GM23338 (cell line): ENCODE measurements around the gene HMGXB3. TPM values are rescaled to one million over a fixed set of nuclear protein-coding genes. Genes with fewer than 3 reads are reported as not detected.

Source experiments
- ATAC-seq: fragments of 200-7000 bp; cut with Tn5 transposase; 3 replicates; pipeline ENCODE4 v1.9.1; 2020
- DNase-seq: peaks from one replicate; pipeline ENCODE4 v3.0.0-alpha.2; 2015; ENCODE audit warnings: low spot score
- H2AFZ ChIP-seq: fragments of 200-600 bp; sonication (generic); 2 replicates; pipeline ENCODE4 v1.8.0; 2016; ENCODE audit warnings: antibody characterized with exemption, mild to moderate bottlenecking, moderate library complexity
- H3F3A ChIP-seq: fragments of 200-600 bp; sonication (generic); replicated peaks from 2 replicates; pipeline ENCODE4 v1.8.0; 2017; ENCODE audit warnings: antibody characterized with exemption, mixed run types, low read depth
- H3K27ac ChIP-seq: fragments of 200-600 bp; sonication (generic); 2 replicates; pipeline ENCODE4 v1.6.1; 2016; ENCODE audit warnings: low read depth
- H3K27me3 ChIP-seq: fragments of 200-600 bp; sonication (generic); 2 replicates; pipeline ENCODE4 v1.8.0; 2016; ENCODE audit warnings: mild to moderate bottlenecking, mixed run types, moderate library complexity; ENCODE audit not compliant: insufficient read depth
- H3K36me3 ChIP-seq: fragments of 200-600 bp; sonication (generic); 2 replicates; pipeline ENCODE4 v1.8.0; 2016; ENCODE audit warnings: mild to moderate bottlenecking; ENCODE audit not compliant: insufficient read depth
- H3K4me1 ChIP-seq: fragments of 200-600 bp; sonication (generic); 2 replicates; pipeline ENCODE4 v1.8.0; 2016; ENCODE audit warnings: mild to moderate bottlenecking, moderate library complexity; ENCODE audit not compliant: insufficient read depth
- H3K4me2 ChIP-seq: fragments of 200-600 bp; sonication (generic); 2 replicates; pipeline ENCODE4 v1.7.1; 2017; ENCODE audit warnings: mixed run types
- H3K4me3 ChIP-seq: fragments of 200-600 bp; sonication (generic); 2 replicates; pipeline ENCODE4 v1.6.1; 2016; ENCODE audit warnings: mixed run types
- H3K79me2 ChIP-seq: fragments of 200-600 bp; sonication (generic); replicated peaks from 2 replicates; pipeline ENCODE4 v1.8.0; 2017; ENCODE audit warnings: mild to moderate bottlenecking; ENCODE audit not compliant: insufficient read depth
- H3K9me2 ChIP-seq: fragments of 200-600 bp; sonication (generic); 2 replicates; pipeline ENCODE4 v1.8.0; 2017; ENCODE audit not compliant: insufficient read depth
- H4K20me1 ChIP-seq: fragments of 200-600 bp; sonication (generic); replicated peaks from 2 replicates; pipeline ENCODE4 v1.8.0; 2017; ENCODE audit warnings: mild to moderate bottlenecking; ENCODE audit not compliant: insufficient read depth
- H3K27ac Mint-ChIP-seq: 2 replicates; pipeline ENCODE4 v1.8.0; 2020; ENCODE audit warnings: inconsistent platforms, mild to moderate bottlenecking, moderate library complexity, mixed read lengths
- H3K27me3 Mint-ChIP-seq: 3 replicates; pipeline ENCODE4 v1.8.0; 2022; ENCODE audit warnings: low read depth, mild to moderate bottlenecking, moderate library complexity, mixed read lengths, inconsistent platforms; ENCODE audit not compliant: insufficient read depth, poor library complexity
- H3K36me3 Mint-ChIP-seq: 3 replicates; pipeline ENCODE4 v1.8.0; 2021; ENCODE audit warnings: low read depth, mild to moderate bottlenecking, inconsistent platforms, moderate library complexity, mixed read lengths
- H3K4me1 Mint-ChIP-seq: 3 replicates; pipeline ENCODE4 v1.8.0; 2020; ENCODE audit warnings: mild to moderate bottlenecking, inconsistent platforms, mixed read lengths
- H3K4me3 Mint-ChIP-seq: 3 replicates; pipeline ENCODE4 v1.8.0; 2021; ENCODE audit warnings: moderate library complexity, mild to moderate bottlenecking, inconsistent platforms, mixed read lengths
- H3K9me3 Mint-ChIP-seq: 3 replicates; pipeline ENCODE4 v1.8.0; 2020; ENCODE audit warnings: moderate library complexity, mild to moderate bottlenecking, inconsistent platforms, mixed read lengths
- CREB1 ChIP-seq: fragments of 250-450 bp; sonication (Bioruptor Pico); IDR thresholded peaks from 2 replicates; pipeline ENCODE4 v1.5.0; 2020; ENCODE audit warnings: low read depth, mild to moderate bottlenecking, moderate library complexity
- EZH2 ChIP-seq: fragments of 200-600 bp; sonication (generic); IDR thresholded peaks from one replicate; pipeline ENCODE4 v1.8.0; 2017; ENCODE audit warnings: antibody characterized with exemption, mild to moderate bottlenecking, low read depth; ENCODE audit not compliant: unreplicated experiment
- EZH2phosphoT487 ChIP-seq: fragments of 200-600 bp; sonication (generic); IDR thresholded peaks from one replicate; pipeline ENCODE4 v1.8.1; 2018; ENCODE audit warnings: antibody characterized with exemption; ENCODE audit not compliant: unreplicated experiment
- JUNB ChIP-seq: IDR thresholded peaks from one replicate; pipeline ENCODE4 v1.6.1; 2016; ENCODE audit warnings: antibody characterized with exemption; ENCODE audit not compliant: unreplicated experiment
- NANOG ChIP-seq: IDR thresholded peaks from 2 replicates; pipeline ENCODE4 v1.6.1; 2016; ENCODE audit warnings: antibody characterized with exemption, borderline replicate concordance
- POLR2AphosphoS5 ChIP-seq: IDR thresholded peaks from 2 replicates; pipeline ENCODE4 v1.6.1; 2016; ENCODE audit warnings: antibody characterized with exemption, low read depth
- STAT1 ChIP-seq: IDR thresholded peaks from one replicate; pipeline ENCODE4 v1.6.1; 2016; ENCODE audit warnings: antibody characterized with exemption; ENCODE audit not compliant: unreplicated experiment
- ZNF114 ChIP-seq: fragments of 250-450 bp; sonication (Bioruptor Pico); IDR thresholded peaks from 2 replicates; pipeline ENCODE4 v1.5.0; 2020; ENCODE audit warnings: mild to moderate bottlenecking, moderate library complexity
- ZNF331 ChIP-seq: fragments of 250-450 bp; sonication (Bioruptor Pico); IDR thresholded peaks from 2 replicates; pipeline ENCODE4 v1.5.0; 2020; ENCODE audit warnings: low read depth, mild to moderate bottlenecking, moderate library complexity
- polyA plus RNA-seq: library from polyadenylated mRNA; unstranded; fragments of >200 nt; fragmentation: Nextera tagmentation; extraction: Ambion mirVana; gene quantifications from 2 replicates; pipeline ENCODE4 v1.2.1, GENCODE V29; 2016
- total RNA-seq: library from RNA; depleted of rRNA; stranded (reverse); fragments of >200 nt; shearing (Covaris generic); gene quantifications from 2 replicates; pipeline ENCODE4 v1.2.3, GENCODE V29; 2014
- TF ChIP-seq, protein P1 (sequence below): IDR thresholded peaks from 2 replicates; pipeline ENCODE4 v1.6.1; 2016; ENCODE audit warnings: antibody characterized with exemption
- TF ChIP-seq, protein P2 (sequence below), 2 experiments: fragments of 200-600 bp in 1 of 2; sonication (generic) in 1 of 2; conservative IDR thresholded peaks; 2 replicates each; pipeline versions ENCODE4 v1.5.1 to v1.6.1; 2016 to 2017; ENCODE audit warnings: antibody characterized with exemption in 2 of 2, low read depth in 2 of 2, mild to moderate bottlenecking in 2 of 2, moderate library complexity in 1 of 2
- TF ChIP-seq, protein P3 (sequence below): IDR thresholded peaks from one replicate; pipeline ENCODE4 v1.6.1; 2018; ENCODE audit warnings: antibody characterized with exemption; ENCODE audit not compliant: unreplicated experiment
- TF ChIP-seq, protein P4 (sequence below): fragments of 250-450 bp; sonication (Bioruptor Pico); IDR thresholded peaks from 2 replicates; pipeline ENCODE4 v1.5.0; 2020; ENCODE audit warnings: mild to moderate bottlenecking, moderate library complexity

The HMGXB3 gene
- total and polyA plus RNA-seq, 2 experiments from 2014 or later = 9.4 to 37.9 TPM

DNA sequence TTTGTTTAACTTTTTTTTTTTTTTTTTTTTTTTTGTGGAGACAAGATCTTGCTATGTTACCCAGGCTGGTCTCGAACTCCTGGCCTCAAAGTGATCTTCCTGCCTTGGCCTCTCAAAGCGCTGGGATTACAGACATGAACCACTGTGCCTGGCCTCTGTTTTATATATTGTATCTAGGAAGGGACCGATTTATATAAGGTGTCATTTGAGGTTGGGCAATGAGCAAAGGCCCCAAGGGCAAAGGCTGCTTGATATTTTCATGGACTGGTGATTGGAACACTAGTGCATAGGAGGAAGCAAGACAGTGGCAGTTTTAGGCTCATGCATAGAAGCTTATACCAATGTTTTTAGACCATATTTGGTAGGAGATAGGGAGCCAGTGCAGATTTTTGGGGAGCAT is 36.8 kb upstream of the HMGXB3 start:
- Mint-ChIP-seq H3K9me3 (no peaks in the 10 kb centered on the region; the same call in 2 of the 3 replicates), H3K27me3 (peaks cover 8% of the 10 kb centered on the region), H3K4me1 (peaks cover 16% of the 10 kb centered on the region), H3K4me3 (no peak overlapping the region), H3K27ac (no peak overlapping the region), H3K36me3 (no peaks in the 10 kb centered on the region)
- no peaks in the 10 kb centered on the region for H3K36me3 ChIP-seq
- H2AFZ ChIP-seq = no peak overlapping the region
- no peaks in the 10 kb centered on the region for H3K9me2 ChIP-seq
- DNase-seq (no peak), ATAC-seq (no peak)
- H3K27ac ChIP-seq = no peak overlapping the region
- peaks cover 11% of the 10 kb centered on the region for H3K27me3 ChIP-seq
- TF ChIP-seq ZNF114 (CRISPR knock-in tag) (no peak), STAT1 (no peak), EZH2 (no peak), ZNF331 (CRISPR knock-in tag) (no peak), POLR2AphosphoS5 (no peak), NANOG (no peak), CREB1 (no peak), JUNB (no peak), EZH2phosphoT487 (no peak)
- TF ChIP-seq, protein P1, sequence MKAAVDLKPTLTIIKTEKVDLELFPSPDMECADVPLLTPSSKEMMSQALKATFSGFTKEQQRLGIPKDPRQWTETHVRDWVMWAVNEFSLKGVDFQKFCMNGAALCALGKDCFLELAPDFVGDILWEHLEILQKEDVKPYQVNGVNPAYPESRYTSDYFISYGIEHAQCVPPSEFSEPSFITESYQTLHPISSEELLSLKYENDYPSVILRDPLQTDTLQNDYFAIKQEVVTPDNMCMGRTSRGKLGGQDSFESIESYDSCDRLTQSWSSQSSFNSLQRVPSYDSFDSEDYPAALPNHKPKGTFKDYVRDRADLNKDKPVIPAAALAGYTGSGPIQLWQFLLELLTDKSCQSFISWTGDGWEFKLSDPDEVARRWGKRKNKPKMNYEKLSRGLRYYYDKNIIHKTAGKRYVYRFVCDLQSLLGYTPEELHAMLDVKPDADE = no peak
- TF ChIP-seq, protein P2, sequence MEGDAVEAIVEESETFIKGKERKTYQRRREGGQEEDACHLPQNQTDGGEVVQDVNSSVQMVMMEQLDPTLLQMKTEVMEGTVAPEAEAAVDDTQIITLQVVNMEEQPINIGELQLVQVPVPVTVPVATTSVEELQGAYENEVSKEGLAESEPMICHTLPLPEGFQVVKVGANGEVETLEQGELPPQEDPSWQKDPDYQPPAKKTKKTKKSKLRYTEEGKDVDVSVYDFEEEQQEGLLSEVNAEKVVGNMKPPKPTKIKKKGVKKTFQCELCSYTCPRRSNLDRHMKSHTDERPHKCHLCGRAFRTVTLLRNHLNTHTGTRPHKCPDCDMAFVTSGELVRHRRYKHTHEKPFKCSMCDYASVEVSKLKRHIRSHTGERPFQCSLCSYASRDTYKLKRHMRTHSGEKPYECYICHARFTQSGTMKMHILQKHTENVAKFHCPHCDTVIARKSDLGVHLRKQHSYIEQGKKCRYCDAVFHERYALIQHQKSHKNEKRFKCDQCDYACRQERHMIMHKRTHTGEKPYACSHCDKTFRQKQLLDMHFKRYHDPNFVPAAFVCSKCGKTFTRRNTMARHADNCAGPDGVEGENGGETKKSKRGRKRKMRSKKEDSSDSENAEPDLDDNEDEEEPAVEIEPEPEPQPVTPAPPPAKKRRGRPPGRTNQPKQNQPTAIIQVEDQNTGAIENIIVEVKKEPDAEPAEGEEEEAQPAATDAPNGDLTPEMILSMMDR (conservative IDR thresholded peaks at IDR 0.05; ENCODE audit: low read depth in 2 of 2) = no peak
- TF ChIP-seq, protein P3, sequence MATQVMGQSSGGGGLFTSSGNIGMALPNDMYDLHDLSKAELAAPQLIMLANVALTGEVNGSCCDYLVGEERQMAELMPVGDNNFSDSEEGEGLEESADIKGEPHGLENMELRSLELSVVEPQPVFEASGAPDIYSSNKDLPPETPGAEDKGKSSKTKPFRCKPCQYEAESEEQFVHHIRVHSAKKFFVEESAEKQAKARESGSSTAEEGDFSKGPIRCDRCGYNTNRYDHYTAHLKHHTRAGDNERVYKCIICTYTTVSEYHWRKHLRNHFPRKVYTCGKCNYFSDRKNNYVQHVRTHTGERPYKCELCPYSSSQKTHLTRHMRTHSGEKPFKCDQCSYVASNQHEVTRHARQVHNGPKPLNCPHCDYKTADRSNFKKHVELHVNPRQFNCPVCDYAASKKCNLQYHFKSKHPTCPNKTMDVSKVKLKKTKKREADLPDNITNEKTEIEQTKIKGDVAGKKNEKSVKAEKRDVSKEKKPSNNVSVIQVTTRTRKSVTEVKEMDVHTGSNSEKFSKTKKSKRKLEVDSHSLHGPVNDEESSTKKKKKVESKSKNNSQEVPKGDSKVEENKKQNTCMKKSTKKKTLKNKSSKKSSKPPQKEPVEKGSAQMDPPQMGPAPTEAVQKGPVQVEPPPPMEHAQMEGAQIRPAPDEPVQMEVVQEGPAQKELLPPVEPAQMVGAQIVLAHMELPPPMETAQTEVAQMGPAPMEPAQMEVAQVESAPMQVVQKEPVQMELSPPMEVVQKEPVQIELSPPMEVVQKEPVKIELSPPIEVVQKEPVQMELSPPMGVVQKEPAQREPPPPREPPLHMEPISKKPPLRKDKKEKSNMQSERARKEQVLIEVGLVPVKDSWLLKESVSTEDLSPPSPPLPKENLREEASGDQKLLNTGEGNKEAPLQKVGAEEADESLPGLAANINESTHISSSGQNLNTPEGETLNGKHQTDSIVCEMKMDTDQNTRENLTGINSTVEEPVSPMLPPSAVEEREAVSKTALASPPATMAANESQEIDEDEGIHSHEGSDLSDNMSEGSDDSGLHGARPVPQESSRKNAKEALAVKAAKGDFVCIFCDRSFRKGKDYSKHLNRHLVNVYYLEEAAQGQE = no peak
- TF ChIP-seq, protein P4, sequence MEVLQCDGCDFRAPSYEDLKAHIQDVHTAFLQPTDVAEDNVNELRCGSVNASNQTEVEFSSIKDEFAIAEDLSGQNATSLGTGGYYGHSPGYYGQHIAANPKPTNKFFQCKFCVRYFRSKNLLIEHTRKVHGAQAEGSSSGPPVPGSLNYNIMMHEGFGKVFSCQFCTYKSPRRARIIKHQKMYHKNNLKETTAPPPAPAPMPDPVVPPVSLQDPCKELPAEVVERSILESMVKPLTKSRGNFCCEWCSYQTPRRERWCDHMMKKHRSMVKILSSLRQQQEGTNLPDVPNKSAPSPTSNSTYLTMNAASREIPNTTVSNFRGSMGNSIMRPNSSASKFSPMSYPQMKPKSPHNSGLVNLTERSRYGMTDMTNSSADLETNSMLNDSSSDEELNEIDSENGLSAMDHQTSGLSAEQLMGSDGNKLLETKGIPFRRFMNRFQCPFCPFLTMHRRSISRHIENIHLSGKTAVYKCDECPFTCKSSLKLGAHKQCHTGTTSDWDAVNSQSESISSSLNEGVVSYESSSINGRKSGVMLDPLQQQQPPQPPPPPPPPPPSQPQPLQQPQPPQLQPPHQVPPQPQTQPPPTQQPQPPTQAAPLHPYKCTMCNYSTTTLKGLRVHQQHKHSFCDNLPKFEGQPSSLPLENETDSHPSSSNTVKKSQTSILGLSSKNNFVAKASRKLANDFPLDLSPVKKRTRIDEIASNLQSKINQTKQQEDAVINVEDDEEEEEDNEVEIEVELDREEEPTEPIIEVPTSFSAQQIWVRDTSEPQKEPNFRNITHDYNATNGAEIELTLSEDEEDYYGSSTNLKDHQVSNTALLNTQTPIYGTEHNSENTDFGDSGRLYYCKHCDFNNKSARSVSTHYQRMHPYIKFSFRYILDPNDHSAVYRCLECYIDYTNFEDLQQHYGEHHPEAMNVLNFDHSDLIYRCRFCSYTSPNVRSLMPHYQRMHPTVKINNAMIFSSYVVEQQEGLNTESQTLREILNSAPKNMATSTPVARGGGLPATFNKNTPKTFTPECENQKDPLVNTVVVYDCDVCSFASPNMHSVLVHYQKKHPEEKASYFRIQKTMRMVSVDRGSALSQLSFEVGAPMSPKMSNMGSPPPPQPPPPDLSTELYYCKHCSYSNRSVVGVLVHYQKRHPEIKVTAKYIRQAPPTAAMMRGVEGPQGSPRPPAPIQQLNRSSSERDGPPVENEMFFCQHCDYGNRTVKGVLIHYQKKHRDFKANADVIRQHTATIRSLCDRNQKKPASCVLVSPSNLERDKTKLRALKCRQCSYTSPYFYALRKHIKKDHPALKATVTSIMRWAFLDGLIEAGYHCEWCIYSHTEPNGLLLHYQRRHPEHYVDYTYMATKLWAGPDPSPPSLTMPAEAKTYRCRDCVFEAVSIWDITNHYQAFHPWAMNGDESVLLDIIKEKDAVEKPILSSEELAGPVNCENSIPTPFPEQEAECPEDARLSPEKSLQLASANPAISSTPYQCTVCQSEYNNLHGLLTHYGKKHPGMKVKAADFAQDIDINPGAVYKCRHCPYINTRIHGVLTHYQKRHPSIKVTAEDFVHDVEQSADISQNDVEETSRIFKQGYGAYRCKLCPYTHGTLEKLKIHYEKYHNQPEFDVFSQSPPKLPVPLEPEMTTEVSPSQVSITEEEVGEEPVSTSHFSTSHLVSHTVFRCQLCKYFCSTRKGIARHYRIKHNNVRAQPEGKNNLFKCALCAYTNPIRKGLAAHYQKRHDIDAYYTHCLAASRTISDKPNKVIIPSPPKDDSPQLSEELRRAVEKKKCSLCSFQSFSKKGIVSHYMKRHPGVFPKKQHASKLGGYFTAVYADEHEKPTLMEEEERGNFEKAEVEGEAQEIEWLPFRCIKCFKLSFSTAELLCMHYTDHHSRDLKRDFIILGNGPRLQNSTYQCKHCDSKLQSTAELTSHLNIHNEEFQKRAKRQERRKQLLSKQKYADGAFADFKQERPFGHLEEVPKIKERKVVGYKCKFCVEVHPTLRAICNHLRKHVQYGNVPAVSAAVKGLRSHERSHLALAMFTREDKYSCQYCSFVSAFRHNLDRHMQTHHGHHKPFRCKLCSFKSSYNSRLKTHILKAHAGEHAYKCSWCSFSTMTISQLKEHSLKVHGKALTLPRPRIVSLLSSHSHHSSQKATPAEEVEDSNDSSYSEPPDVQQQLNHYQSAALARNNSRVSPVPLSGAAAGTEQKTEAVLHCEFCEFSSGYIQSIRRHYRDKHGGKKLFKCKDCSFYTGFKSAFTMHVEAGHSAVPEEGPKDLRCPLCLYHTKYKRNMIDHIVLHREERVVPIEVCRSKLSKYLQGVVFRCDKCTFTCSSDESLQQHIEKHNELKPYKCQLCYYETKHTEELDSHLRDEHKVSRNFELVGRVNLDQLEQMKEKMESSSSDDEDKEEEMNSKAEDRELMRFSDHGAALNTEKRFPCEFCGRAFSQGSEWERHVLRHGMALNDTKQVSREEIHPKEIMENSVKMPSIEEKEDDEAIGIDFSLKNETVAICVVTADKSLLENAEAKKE = no peak
- peaks cover 8% of the 10 kb centered on the region; the same call in 1 of the 2 replicates for H3F3A ChIP-seq
- H3K4me3 ChIP-seq = no peak overlapping the region
- H3K4me1 ChIP-seq = peaks cover 10% of the 10 kb centered on the region; the same call in 1 of the 2 replicates
- H4K20me1 ChIP-seq = no peaks in the 10 kb centered on the region; the same call in 1 of the 2 replicates
- no peaks in the 10 kb centered on the region for H3K79me2 ChIP-seq
- no peak overlapping the region for H3K4me2 ChIP-seq
